SK-N-SH (cell line): Measurements from ENCODE around the gene KIF5B.

Source experiments
- CHD2 ChIP-seq: fragments of 150-350 bp; IDR thresholded peaks from 2 replicates; pipeline ENCODE4 v1.6.1; 2018; ENCODE audit warnings: low read length; ENCODE audit not compliant: partially characterized antibody
- FOSL2 ChIP-seq: IDR thresholded peaks from 2 replicates; pipeline ENCODE4 v1.4.0; 2012; ENCODE audit warnings: low read depth, mild to moderate bottlenecking, moderate library complexity, borderline replicate concordance
- GABPA ChIP-seq: IDR thresholded peaks from 2 replicates; pipeline ENCODE4 v1.4.0; 2012; ENCODE audit warnings: low read depth, mild to moderate bottlenecking
- MEF2A ChIP-seq: IDR thresholded peaks from 2 replicates; pipeline ENCODE4 v1.4.0; 2012; ENCODE audit warnings: low read depth, borderline replicate concordance
- MXI1 ChIP-seq: IDR thresholded peaks from 2 replicates; pipeline ENCODE4 v1.6.1; 2012; ENCODE audit warnings: mild to moderate bottlenecking, low read depth, low read length, improper control_type of control experiment
- NRF1 ChIP-seq: IDR thresholded peaks from 2 replicates; pipeline ENCODE4 v1.6.1; 2012; ENCODE audit warnings: low read depth, mild to moderate bottlenecking, low read length
- POLR2AphosphoS5 ChIP-seq: IDR thresholded peaks from 2 replicates; pipeline ENCODE4 v1.6.1; 2012; ENCODE audit warnings: low read depth, low read length
- RAD21 ChIP-seq: IDR thresholded peaks from 2 replicates; pipeline ENCODE4 v1.6.1; 2012; ENCODE audit warnings: mild to moderate bottlenecking, low read length
- TAF1 ChIP-seq: IDR thresholded peaks from 2 replicates; pipeline ENCODE4 v1.6.1; 2012; ENCODE audit warnings: low read depth, mild to moderate bottlenecking, low read length, moderate library complexity, borderline replicate concordance
- TCF12 ChIP-seq: IDR thresholded peaks from 2 replicates; pipeline ENCODE4 v1.4.0; 2012
- TEAD4 ChIP-seq: IDR thresholded peaks from 2 replicates; pipeline ENCODE4 v1.4.0; 2012; ENCODE audit warnings: mild to moderate bottlenecking, borderline replicate concordance; ENCODE audit not compliant: insufficient read depth
- YY1 ChIP-seq: IDR thresholded peaks from 2 replicates; pipeline ENCODE4 v1.4.0; 2012; ENCODE audit warnings: low read depth, mild to moderate bottlenecking
- TF ChIP-seq, protein P1 (sequence below): IDR thresholded peaks from 2 replicates; pipeline ENCODE4 v1.6.1; 2012; ENCODE audit warnings: mild to moderate bottlenecking, low read depth, low read length, moderate library complexity
- TF ChIP-seq, protein P2 (sequence below): fragments of 200-600 bp; sonication (generic); IDR thresholded peaks from 2 replicates; pipeline ENCODE4 v1.6.1; 2017; ENCODE audit warnings: antibody characterized with exemption, mild to moderate bottlenecking, moderate library complexity

DNA sequence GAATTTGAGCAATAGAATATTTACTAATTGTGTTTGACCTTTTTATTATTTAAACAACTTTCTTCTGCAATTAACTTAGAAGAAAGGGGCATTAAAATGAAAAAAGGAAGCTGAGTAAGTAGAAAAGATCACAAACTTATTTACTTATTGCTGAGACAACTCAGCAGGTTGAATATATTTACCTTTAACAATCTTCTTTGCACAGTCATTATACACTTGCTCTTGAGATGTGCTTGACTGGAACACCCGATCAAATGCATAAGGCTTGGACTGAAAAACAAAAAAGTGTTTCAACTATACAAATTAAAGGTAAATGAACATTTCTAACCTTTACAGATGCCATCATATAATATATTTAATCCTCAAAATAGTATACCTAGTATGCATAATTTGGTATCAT is 7.9 kb downstream of the KIF5B start:
- TF ChIP-seq, protein P1, sequence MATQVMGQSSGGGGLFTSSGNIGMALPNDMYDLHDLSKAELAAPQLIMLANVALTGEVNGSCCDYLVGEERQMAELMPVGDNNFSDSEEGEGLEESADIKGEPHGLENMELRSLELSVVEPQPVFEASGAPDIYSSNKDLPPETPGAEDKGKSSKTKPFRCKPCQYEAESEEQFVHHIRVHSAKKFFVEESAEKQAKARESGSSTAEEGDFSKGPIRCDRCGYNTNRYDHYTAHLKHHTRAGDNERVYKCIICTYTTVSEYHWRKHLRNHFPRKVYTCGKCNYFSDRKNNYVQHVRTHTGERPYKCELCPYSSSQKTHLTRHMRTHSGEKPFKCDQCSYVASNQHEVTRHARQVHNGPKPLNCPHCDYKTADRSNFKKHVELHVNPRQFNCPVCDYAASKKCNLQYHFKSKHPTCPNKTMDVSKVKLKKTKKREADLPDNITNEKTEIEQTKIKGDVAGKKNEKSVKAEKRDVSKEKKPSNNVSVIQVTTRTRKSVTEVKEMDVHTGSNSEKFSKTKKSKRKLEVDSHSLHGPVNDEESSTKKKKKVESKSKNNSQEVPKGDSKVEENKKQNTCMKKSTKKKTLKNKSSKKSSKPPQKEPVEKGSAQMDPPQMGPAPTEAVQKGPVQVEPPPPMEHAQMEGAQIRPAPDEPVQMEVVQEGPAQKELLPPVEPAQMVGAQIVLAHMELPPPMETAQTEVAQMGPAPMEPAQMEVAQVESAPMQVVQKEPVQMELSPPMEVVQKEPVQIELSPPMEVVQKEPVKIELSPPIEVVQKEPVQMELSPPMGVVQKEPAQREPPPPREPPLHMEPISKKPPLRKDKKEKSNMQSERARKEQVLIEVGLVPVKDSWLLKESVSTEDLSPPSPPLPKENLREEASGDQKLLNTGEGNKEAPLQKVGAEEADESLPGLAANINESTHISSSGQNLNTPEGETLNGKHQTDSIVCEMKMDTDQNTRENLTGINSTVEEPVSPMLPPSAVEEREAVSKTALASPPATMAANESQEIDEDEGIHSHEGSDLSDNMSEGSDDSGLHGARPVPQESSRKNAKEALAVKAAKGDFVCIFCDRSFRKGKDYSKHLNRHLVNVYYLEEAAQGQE = no peak
- TF ChIP-seq, protein P2, sequence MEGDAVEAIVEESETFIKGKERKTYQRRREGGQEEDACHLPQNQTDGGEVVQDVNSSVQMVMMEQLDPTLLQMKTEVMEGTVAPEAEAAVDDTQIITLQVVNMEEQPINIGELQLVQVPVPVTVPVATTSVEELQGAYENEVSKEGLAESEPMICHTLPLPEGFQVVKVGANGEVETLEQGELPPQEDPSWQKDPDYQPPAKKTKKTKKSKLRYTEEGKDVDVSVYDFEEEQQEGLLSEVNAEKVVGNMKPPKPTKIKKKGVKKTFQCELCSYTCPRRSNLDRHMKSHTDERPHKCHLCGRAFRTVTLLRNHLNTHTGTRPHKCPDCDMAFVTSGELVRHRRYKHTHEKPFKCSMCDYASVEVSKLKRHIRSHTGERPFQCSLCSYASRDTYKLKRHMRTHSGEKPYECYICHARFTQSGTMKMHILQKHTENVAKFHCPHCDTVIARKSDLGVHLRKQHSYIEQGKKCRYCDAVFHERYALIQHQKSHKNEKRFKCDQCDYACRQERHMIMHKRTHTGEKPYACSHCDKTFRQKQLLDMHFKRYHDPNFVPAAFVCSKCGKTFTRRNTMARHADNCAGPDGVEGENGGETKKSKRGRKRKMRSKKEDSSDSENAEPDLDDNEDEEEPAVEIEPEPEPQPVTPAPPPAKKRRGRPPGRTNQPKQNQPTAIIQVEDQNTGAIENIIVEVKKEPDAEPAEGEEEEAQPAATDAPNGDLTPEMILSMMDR = no peak
- no peak for TF ChIP-seq POLR2AphosphoS5
- no peak for TF ChIP-seq NRF1
- TF ChIP-seq TCF12 = no peak
- no peak for TF ChIP-seq CHD2
- TF ChIP-seq GABPA = no peak
- no peak for TF ChIP-seq FOSL2
- TF ChIP-seq MEF2A = no peak
- TF ChIP-seq YY1 = no peak
- TF ChIP-seq TAF1 = no peak
- TF ChIP-seq TEAD4 = no peak
- no peak for TF ChIP-seq MXI1
- TF ChIP-seq RAD21 = no peak
